ENCODE measurements around the gene PACS2.

- no peak for TF ChIP-seq POLR2AphosphoS5 (IDR thresholded peaks at IDR 0.05)
- TF ChIP-seq, protein P1, sequence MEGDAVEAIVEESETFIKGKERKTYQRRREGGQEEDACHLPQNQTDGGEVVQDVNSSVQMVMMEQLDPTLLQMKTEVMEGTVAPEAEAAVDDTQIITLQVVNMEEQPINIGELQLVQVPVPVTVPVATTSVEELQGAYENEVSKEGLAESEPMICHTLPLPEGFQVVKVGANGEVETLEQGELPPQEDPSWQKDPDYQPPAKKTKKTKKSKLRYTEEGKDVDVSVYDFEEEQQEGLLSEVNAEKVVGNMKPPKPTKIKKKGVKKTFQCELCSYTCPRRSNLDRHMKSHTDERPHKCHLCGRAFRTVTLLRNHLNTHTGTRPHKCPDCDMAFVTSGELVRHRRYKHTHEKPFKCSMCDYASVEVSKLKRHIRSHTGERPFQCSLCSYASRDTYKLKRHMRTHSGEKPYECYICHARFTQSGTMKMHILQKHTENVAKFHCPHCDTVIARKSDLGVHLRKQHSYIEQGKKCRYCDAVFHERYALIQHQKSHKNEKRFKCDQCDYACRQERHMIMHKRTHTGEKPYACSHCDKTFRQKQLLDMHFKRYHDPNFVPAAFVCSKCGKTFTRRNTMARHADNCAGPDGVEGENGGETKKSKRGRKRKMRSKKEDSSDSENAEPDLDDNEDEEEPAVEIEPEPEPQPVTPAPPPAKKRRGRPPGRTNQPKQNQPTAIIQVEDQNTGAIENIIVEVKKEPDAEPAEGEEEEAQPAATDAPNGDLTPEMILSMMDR (IDR thresholded peaks at IDR 0.05), result no peak
These were observed 12.5 kb downstream of the PACS2 start for GRCh38 chr14:105326891-105327694.

All from esophagus muscularis mucosa (tissue), 3 donors.